Activated CD4-positive, alpha-beta T cell treated with anti-CD3 and anti-CD28 coated beads for 36 hours (primary cell): Measurements from ENCODE around the gene OR13C8. TPM values are rescaled to one million over a fixed set of nuclear protein-coding genes. Genes with fewer than 3 reads are reported as not detected.
"Not testable (repeated sequence)": the region's sequence is repeated elsewhere in the genome, so short reads cannot be mapped to it uniquely, and the experiment has no call there.

Source experiments
- ATAC-seq: fragments of 200-7000 bp; cut with Tn5 transposase; one replicate; pipeline ENCODE4 v1.10.0; 2021; ENCODE audit warnings: mild to moderate bottlenecking, moderate library complexity
- CTCF ChIA-PET: fragments of 350-600 bp; sonication (Branson Sonifier 250); formaldehyde crosslinking; loops from one replicate; lab custom pipeline; 2021; ENCODE audit warnings: antibody characterized with exemption; lab: Charles Lee
- POLR2A ChIA-PET: fragments of 350-600 bp; sonication (Branson Sonifier 250); formaldehyde crosslinking; loops from one replicate; lab custom pipeline; 2021; ENCODE audit warnings: antibody characterized with exemption, inconsistent platforms; lab: Charles Lee
- DNase-seq: peaks from one replicate; pipeline ENCODE4 v3.0.0-alpha.2; 2020
- H3K27ac Mint-ChIP-seq: one replicate; pipeline ENCODE4 v1.8.0; 2021; ENCODE audit warnings: mixed read lengths
- H3K27me3 Mint-ChIP-seq: one replicate; pipeline ENCODE4 v1.8.0; 2021; ENCODE audit warnings: mixed read lengths
- H3K36me3 Mint-ChIP-seq: one replicate; pipeline ENCODE4 v1.8.0; 2021; ENCODE audit warnings: low read depth, mixed read lengths
- H3K4me1 Mint-ChIP-seq: one replicate; pipeline ENCODE4 v1.8.0; 2021; ENCODE audit warnings: mixed read lengths
- H3K4me3 Mint-ChIP-seq: one replicate; pipeline ENCODE4 v1.8.0; 2021; ENCODE audit warnings: mild to moderate bottlenecking, moderate library complexity, mixed read lengths
- H3K9me3 Mint-ChIP-seq: one replicate; pipeline ENCODE4 v1.8.0; 2021; ENCODE audit warnings: low read depth, mixed read lengths
- intact Hi-C, 2 experiments: fragments of 100-400 bp; cut with DNase I in 1 of 2; cut with micrococcal nuclease in 1 of 2; formaldehyde crosslinking; loops; one replicate each; pipeline versions ENCODE4 v1.14.2 to v1.15.1; 2022 to 2024; cut with DNase I, micrococcal nuclease
- total RNA-seq, 2 experiments: library from RNA; stranded (reverse); gene quantifications; one replicate each; pipeline ENCODE4 v1.2.3, GENCODE V29; 2021

Gene OR13C8
- total RNA-seq, 2 experiments from 2014 or later: not detected

DNA sequence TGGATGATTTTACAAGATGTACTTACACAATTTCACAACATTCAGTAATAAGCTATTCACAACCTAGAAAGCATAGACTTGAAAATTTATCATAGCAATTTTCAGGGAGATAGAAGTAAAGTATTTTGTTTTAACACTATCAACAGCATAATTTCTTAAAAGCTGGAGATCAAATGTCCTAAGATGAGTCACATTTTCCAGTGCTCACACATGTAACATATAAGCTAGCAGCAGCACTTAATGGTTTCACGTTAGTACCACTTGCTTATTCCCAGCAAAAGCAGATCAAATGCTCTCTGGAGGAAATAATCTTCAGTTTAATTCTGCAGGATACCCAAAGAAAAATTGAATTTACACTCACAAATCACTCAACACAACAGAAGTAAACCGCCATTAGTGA, 6.5 kb downstream of the OR13C8 start:
- H3K27ac Mint-ChIP-seq: no peak overlapping the region
- H3K4me1 Mint-ChIP-seq: no peaks in the 10 kb centered on the region
- DNase-seq: no peak
- no peak overlapping the region for H3K4me3 Mint-ChIP-seq
- ATAC-seq: no peak
- ChIA-PET CTCF (no interaction called here), POLR2A (no interaction called here)
- H3K36me3 Mint-ChIP-seq: no peaks in the 10 kb centered on the region
- peaks cover 7% of the 10 kb centered on the region for H3K9me3 Mint-ChIP-seq
- H3K27me3 Mint-ChIP-seq: no peaks in the 10 kb centered on the region
- intact Hi-C loops: no loop called here

DNA sequence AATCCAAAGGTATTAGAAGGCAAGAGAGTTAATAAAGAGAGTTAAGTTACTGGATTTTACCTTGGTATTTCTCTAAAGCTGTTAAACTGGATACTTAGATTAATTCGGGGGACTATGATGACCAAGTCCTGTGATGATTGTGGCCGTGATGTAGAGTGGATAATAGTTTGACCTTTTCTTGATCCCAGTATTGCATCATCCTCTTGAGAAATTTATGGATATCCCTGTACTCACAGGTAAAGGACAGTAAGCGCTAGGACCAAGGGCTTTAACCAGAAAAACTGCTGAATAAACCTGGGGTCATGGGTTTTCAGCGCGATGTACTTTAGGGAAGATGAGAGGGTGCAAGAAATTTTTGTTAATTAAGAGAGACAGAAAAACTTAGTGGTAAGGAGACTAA, 8.3 kb downstream of the OR13C8 start:
- Mint-ChIP-seq H3K4me3 (no peak overlapping the region), H3K4me1 (no peaks in the 10 kb centered on the region), H3K9me3 (peaks cover 4% of the 10 kb centered on the region), H3K27ac (no peak overlapping the region), H3K36me3 (no peaks in the 10 kb centered on the region), H3K27me3 (peaks cover 1% of the 10 kb centered on the region)
- intact Hi-C loops: no loop called here
- ATAC-seq (no peak), DNase-seq (no peak)
- CTCF ChIA-PET: interaction anchor here (0.7 kb wide), 1 partner anchor 406 kb away, joined by 3 read pairs; no protein-coding TSS in a partner anchor
- POLR2A ChIA-PET: no interaction called here

GRCh38 chr9:104580562-104580961, 11.6 kb downstream of the OR13C8 start:
- H3K4me3 Mint-ChIP-seq: no peak overlapping the region
- intact Hi-C loops: no loop called here
- H3K27ac Mint-ChIP-seq: no peak overlapping the region
- no peaks in the 10 kb centered on the region for H3K9me3 Mint-ChIP-seq
- ATAC-seq (no peak), DNase-seq (no peak)
- ChIA-PET POLR2A (no interaction called here), CTCF (no interaction called here)
- no peaks in the 10 kb centered on the region for H3K36me3 Mint-ChIP-seq
- no peaks in the 10 kb centered on the region for H3K4me1 Mint-ChIP-seq
- peaks cover 1% of the 10 kb centered on the region for H3K27me3 Mint-ChIP-seq

- Mint-ChIP-seq H3K4me1 (no peaks in the 10 kb centered on the region), H3K36me3 (no peaks in the 10 kb centered on the region)
- ATAC-seq: no peak
These were observed 17.7 kb downstream of the OR13C8 start for GRCh38 chr9:104586496-104587180.

DNA sequence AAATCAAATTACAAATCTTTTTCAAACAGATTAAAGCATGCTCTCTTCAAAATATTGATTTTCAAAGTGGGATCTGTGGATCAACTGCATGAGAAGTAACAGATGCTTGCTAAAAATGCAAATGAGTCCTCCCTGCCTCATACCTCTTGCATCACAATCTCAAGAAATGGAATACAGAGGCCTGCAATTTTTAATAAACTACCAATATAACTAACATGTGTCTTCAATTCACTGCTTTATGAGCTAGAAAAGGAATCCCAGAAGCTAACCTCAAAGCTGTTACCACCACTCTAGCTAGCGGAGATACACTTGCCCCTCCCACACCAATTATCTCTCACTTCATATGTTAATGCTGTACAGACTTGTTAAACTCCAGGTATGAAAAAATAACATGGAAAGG, 20.7 kb downstream of the OR13C8 start:
- ChIA-PET CTCF (no interaction called here), POLR2A (interaction anchor here (0.6 kb wide), 1 partner anchor 32 kb away, joined by 3 read pairs; no protein-coding TSS in a partner anchor)
- no peaks in the 10 kb centered on the region for H3K36me3 Mint-ChIP-seq
- H3K27me3 Mint-ChIP-seq: no peaks in the 10 kb centered on the region
- H3K4me1 Mint-ChIP-seq: no peaks in the 10 kb centered on the region
- intact Hi-C loops: no loop called here
- no peak overlapping the region for H3K4me3 Mint-ChIP-seq
- H3K9me3 Mint-ChIP-seq: peaks cover 2% of the 10 kb centered on the region
- no peak for ATAC-seq
- DNase-seq: no peak
- H3K27ac Mint-ChIP-seq: no peak overlapping the region

More at GRCh38 chr9:104586496-104587180, 17.7 kb downstream of the OR13C8 start:
- intact Hi-C loops: no loop called here
- ChIA-PET CTCF (no interaction called here), POLR2A (no interaction called here)
- Mint-ChIP-seq H3K27me3 (no peaks in the 10 kb centered on the region), H3K4me3 (no peak overlapping the region), H3K27ac (no peak overlapping the region), H3K9me3 (no peaks in the 10 kb centered on the region)
- DNase-seq: no peak

DNA sequence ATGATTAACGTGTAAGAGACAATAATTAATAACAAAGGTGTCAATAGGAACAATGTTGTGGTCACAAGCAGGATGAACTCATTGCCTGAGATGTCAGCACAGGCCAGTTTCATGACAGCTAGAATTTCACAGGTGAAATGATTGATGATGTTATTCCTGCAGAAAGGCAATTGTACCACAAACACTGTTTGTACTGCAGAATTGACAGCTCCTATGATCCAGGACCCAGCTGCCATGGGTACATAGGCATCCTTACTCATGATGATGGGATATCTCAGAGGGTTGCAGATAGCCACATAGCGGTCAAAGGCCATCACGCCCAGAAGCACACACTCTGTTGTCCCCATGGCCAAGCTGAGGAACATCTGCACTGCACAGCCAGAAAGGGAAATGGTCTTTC, 29.8 kb downstream of the OR13C8 start:
- H3K36me3 Mint-ChIP-seq, POLR2A ChIA-PET, H3K4me3 Mint-ChIP-seq, H3K4me1 Mint-ChIP-seq, intact Hi-C loops, CTCF ChIA-PET, H3K27ac Mint-ChIP-seq, DNase-seq, ATAC-seq, H3K27me3 Mint-ChIP-seq, H3K9me3 Mint-ChIP-seq: not testable (repeated sequence)

- H3K27me3 Mint-ChIP-seq, H3K9me3 Mint-ChIP-seq, H3K4me1 Mint-ChIP-seq, intact Hi-C loops, CTCF ChIA-PET, H3K36me3 Mint-ChIP-seq, H3K4me3 Mint-ChIP-seq, POLR2A ChIA-PET, DNase-seq, ATAC-seq, H3K27ac Mint-ChIP-seq: not testable (repeated sequence)
These were observed 30.3 kb downstream of the OR13C8 start, which contains the start of gene OR13C5 for GRCh38 chr9:104599313-104599712. Gene OR13C5, minus strand, starts transcription at chr9:104599413. Its CDS starts 0 bp downstream, at chr9:104599413.

DNA sequence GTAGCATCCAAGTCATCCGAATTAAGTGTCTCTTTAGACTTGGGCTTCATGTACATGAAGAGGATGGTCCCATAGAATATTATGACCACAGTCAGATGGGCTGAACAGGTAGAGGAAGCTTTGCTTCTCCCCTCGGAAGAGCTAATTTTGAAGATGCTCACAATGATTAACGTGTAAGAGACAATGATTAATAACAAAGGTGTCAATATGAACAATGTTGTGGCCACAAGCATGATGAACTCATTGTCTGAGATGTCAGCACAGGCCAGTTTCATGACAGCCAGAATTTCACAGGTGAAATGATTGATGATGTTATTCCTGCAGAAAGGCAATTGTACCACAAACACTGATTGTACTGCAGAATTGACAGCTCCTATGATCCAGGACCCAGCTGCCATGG, 35.8 kb downstream of the OR13C8 start:
- ATAC-seq: no peak
- no peak overlapping the region for H3K4me3 Mint-ChIP-seq
- no peak for DNase-seq
- no peaks in the 10 kb centered on the region for H3K9me3 Mint-ChIP-seq
- H3K27me3 Mint-ChIP-seq: peaks cover 2% of the 10 kb centered on the region
- H3K4me1 Mint-ChIP-seq: no peaks in the 10 kb centered on the region
- H3K27ac Mint-ChIP-seq: no peak overlapping the region
- H3K36me3 Mint-ChIP-seq: no peaks in the 10 kb centered on the region
- intact Hi-C loops: loop anchor here in 1 of 2 experiments (5.0 kb wide), 1 partner anchor 138 kb away; no protein-coding TSS in a partner anchor
- CTCF ChIA-PET: no interaction called here
- POLR2A ChIA-PET: no interaction called here

- H3K27ac Mint-ChIP-seq: not testable (repeated sequence)
These were observed 36.6 kb downstream of the OR13C8 start, which contains the start of gene OR13C2 for GRCh38 chr9:104605527-104605926. Gene OR13C2, minus strand, starts transcription at chr9:104605627. Its CDS starts 0 bp downstream, at chr9:104605627.

GRCh38 chr9:104606152-104606551, 37.2 kb downstream of the OR13C8 start:
- DNase-seq: no peak
- ATAC-seq: no peak
- no peaks in the 10 kb centered on the region for H3K4me1 Mint-ChIP-seq
- POLR2A ChIA-PET: no interaction called here
- H3K27ac Mint-ChIP-seq: no peak overlapping the region
- no peak overlapping the region for H3K4me3 Mint-ChIP-seq
- intact Hi-C loops: no loop called here
- peaks cover 2% of the 10 kb centered on the region for H3K27me3 Mint-ChIP-seq
- CTCF ChIA-PET: no interaction called here
- no peaks in the 10 kb centered on the region for H3K36me3 Mint-ChIP-seq
- H3K9me3 Mint-ChIP-seq: no peaks in the 10 kb centered on the region

More at GRCh38 chr9:104605527-104605926, 36.6 kb downstream of the OR13C8 start, which contains the start of gene OR13C2:
- H3K27me3 Mint-ChIP-seq, ATAC-seq, H3K4me1 Mint-ChIP-seq, POLR2A ChIA-PET, DNase-seq, CTCF ChIA-PET, H3K36me3 Mint-ChIP-seq, H3K4me3 Mint-ChIP-seq, H3K9me3 Mint-ChIP-seq, intact Hi-C loops: not testable (repeated sequence)

GRCh38 chr9:104608336-104608735, 39.4 kb downstream of the OR13C8 start:
- Mint-ChIP-seq H3K27ac (no peak overlapping the region), H3K4me1 (no peaks in the 10 kb centered on the region), H3K4me3 (no peak overlapping the region), H3K27me3 (no peaks in the 10 kb centered on the region), H3K36me3 (no peaks in the 10 kb centered on the region), H3K9me3 (no peaks in the 10 kb centered on the region)
- ATAC-seq (no peak), DNase-seq (no peak)
- intact Hi-C loops: no loop called here
- ChIA-PET CTCF (no interaction called here), POLR2A (no interaction called here)

DNA sequence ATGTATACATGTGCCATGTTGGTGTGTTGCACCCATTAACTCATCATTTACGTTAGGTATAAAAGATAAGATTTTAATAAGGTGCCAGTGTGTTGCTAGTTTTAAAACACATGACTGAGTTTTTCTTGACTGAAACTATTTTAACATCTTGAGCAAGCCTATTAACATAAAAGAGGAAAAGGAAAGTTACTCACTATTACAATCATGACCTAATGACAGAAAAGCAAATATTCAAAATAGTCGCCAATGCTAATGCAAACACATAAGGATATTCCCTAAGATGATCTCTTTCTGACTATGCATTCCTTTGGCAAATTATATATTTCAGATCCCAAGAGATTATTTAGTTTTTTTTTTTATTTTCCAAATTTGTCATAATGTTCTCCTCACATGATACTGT, 42.2 kb downstream of the OR13C8 start:
- Mint-ChIP-seq H3K9me3 (peaks cover 3% of the 10 kb centered on the region), H3K4me1 (no peaks in the 10 kb centered on the region), H3K36me3 (no peaks in the 10 kb centered on the region), H3K4me3 (no peak overlapping the region), H3K27ac (no peak overlapping the region), H3K27me3 (peaks cover 3% of the 10 kb centered on the region)
- CTCF ChIA-PET: no interaction called here
- no peak for DNase-seq
- POLR2A ChIA-PET: no interaction called here
- ATAC-seq: no peak
- intact Hi-C loops: no loop called here
